ENCODE data around the gene CHCT1.

DNA sequence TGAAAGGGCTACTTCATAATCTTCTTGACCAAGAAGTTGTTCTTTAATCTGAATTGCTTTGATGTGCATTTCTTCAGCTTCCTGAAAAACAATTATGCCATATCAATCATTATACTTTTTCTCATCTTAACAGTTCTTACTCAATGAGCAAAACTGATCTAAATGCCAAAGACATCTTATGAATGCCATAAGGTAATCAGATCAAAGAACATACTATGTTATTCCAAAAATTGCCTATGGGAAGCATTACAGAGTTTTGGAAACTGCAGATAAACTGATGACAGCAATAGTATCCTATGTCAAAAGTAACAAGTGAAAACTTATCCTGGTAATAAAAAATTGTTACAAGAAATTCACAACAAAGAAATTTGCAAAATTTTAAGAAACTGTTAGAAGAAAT is 29.7 kb downstream of the CHCT1 start:
- no peak for TF ChIP-seq POLR2A (IDR thresholded peaks at IDR 0.05)
- no peak for TF ChIP-seq CTCF (IDR thresholded peaks at IDR 0.05)
